ENCODE data around the gene ROPN1B.
"Not testable (repeated sequence)": the region's sequence is repeated elsewhere in the genome, so short reads cannot be mapped to it uniquely, and the experiment has no call there.

Gene ROPN1B
- 0 reads per million in 2 donors for total RNA-seq

- DNase-seq = not testable (repeated sequence)
These were observed at the start of gene ROPN1B for GRCh38 chr3:125968701-125969592. TSS of gene ROPN1B (plus strand) at chr3:125969178. CDS start at chr3:125972055, 2,877 bp downstream.

GRCh38 chr3:125920191-125920590 lies 48.8 kb upstream of the ROPN1B start:
- DNase-seq = not testable (repeated sequence)

GRCh38 chr3:125920751-125921279 lies 48.2 kb upstream of the ROPN1B start:
- DNase-seq = not testable (repeated sequence)

- peak in 4 of 5 experiments; percentile 17 to 58 (median 28) for DNase-seq
These were observed 47.3 kb upstream of the ROPN1B start for GRCh38 chr3:125921712-125922111.

GRCh38 chr3:125923324-125924115 lies 45.5 kb upstream of the ROPN1B start:
- DNase-seq = not testable (repeated sequence)

- not testable (repeated sequence) for DNase-seq
These were observed 44.7 kb upstream of the ROPN1B start for GRCh38 chr3:125924276-125924675.

- DNase-seq = not testable (repeated sequence)
These were observed 43.3 kb upstream of the ROPN1B start for GRCh38 chr3:125925727-125926126.

- peak; percentile 26 to 55 (median 34) for DNase-seq
These were observed 40.0 kb upstream of the ROPN1B start for GRCh38 chr3:125928771-125929545.

GRCh38 chr3:125929765-125930164 lies 39.2 kb upstream of the ROPN1B start:
- DNase-seq = not testable (repeated sequence)

- not testable (repeated sequence) for DNase-seq
These were observed 37.6 kb upstream of the ROPN1B start for GRCh38 chr3:125931355-125931880.

GRCh38 chr3:125933397-125934173 lies 35.4 kb upstream of the ROPN1B start:
- DNase-seq = not testable (repeated sequence)

GRCh38 chr3:125935252-125935874 lies 33.6 kb upstream of the ROPN1B start:
- not testable (repeated sequence) for DNase-seq

GRCh38 chr3:125936210-125936815 lies 32.7 kb upstream of the ROPN1B start:
- not testable (repeated sequence) for DNase-seq

- DNase-seq = not testable (repeated sequence)
These were observed 32.1 kb upstream of the ROPN1B start for GRCh38 chr3:125936891-125937290.

- DNase-seq = not testable (repeated sequence)
These were observed 21.2 kb upstream of the ROPN1B start for GRCh38 chr3:125947806-125948205.

- not testable (repeated sequence) for DNase-seq
These were observed 20.1 kb upstream of the ROPN1B start for GRCh38 chr3:125948901-125949300.

GRCh38 chr3:125951176-125951575 lies 17.8 kb upstream of the ROPN1B start:
- DNase-seq = not testable (repeated sequence)

GRCh38 chr3:125957020-125957419 lies 12.0 kb upstream of the ROPN1B start:
- not testable (repeated sequence) for DNase-seq

- no peak for DNase-seq
These were observed 11.1 kb upstream of the ROPN1B start for GRCh38 chr3:125957674-125958510.

Data from T-helper 2 cell (primary cell).